Heart right ventricle (tissue), 16 donors: ENCODE data around the gene NLRC4. TPM values are rescaled to one million over a fixed set of nuclear protein-coding genes. Genes with fewer than 3 reads are reported as not detected.
"Not testable (repeated sequence)": the region's sequence is repeated elsewhere in the genome, so short reads cannot be mapped to it uniquely, and the experiment has no call there.

Experiments
- ATAC-seq, 8 donors: fragments of 200-7000 bp; cut with Tn5 transposase; one replicate each; pipeline ENCODE4 v1.9.1; 2020; ENCODE audit warnings: mild to moderate bottlenecking in 8 of 8, moderate library complexity in 8 of 8, moderate number of reproducible peaks in 1 of 8
- DNase-seq, 2 donors: peaks; one replicate each; pipeline ENCODE4 v3.0.0-alpha.2; 2020
- H3K27ac ChIP-seq, 10 donors: fragments of 200-600 bp; sonication (generic) in 2 of 10; one replicate each; pipeline versions ENCODE4 v1.5.0 to v1.8.0; 2020 to 2022; ENCODE audit warnings: mild to moderate bottlenecking in 3 of 10
- H3K27me3 ChIP-seq, 7 donors: fragments of 200-600 bp; one replicate each; pipeline ENCODE4 v1.8.0; 2021 to 2022; ENCODE audit warnings: mild to moderate bottlenecking in 2 of 7
- H3K36me3 ChIP-seq, 9 donors: fragments of 200-600 bp; sonication (generic) in 1 of 9; one replicate each; pipeline versions ENCODE4 v1.5.0 to v1.8.0; 2020 to 2022; ENCODE audit warnings: mild to moderate bottlenecking in 2 of 9
- H3K4me1 ChIP-seq, 9 donors: fragments of 200-600 bp; sonication (generic) in 1 of 9; one replicate each; pipeline versions ENCODE4 v1.5.0 to v1.8.0; 2020 to 2022; ENCODE audit warnings: mild to moderate bottlenecking in 4 of 9
- H3K4me3 ChIP-seq, 10 donors: fragments of 200-600 bp; sonication (generic) in 2 of 10; one replicate each; pipeline versions ENCODE4 v1.5.0 to v1.8.0; 2020 to 2022; ENCODE audit warnings: mild to moderate bottlenecking in 7 of 10, moderate library complexity in 2 of 10
- H3K9me3 ChIP-seq, 11 donors: fragments of 200-600 bp in 10 of 11; sonication (generic) in 2 of 11; one replicate each; pipeline versions ENCODE4 v1.5.0 to v1.8.0; 2013 to 2022; ENCODE audit warnings: mild to moderate bottlenecking in 2 of 11, control low read depth in 1 of 11, moderate library complexity in 1 of 11
- WGBS, 2 donors: extraction: QIAGEN DNeasy Blood & Tissue Kit; methylation state at CpG; one replicate each; pipeline ENCODE4 v1.1.7; 2013; ENCODE audit warnings: inconsistent platforms in 1 of 2; 5-methylcytosine and 5-hydroxymethylcytosine counted together
- intact Hi-C, 10 donors: fragments of 100-400 bp; cut with DNase I; formaldehyde crosslinking; loops; one replicate each; pipeline versions ENCODE4 v1.11.1 to v1.14.2; 2022
- polyA plus RNA-seq, 2 donors: library from polyadenylated mRNA; stranded (reverse); fragments of 200-250 nt; gene quantifications; one replicate each; pipeline ENCODE4 v1.2.3, GENCODE V29; 2013
- total RNA-seq, 10 donors: library from RNA; stranded (reverse); fragmentation: NEBNext Ultra II Directional in 3 of 10; extraction: Animal tissue kit (Norgen Biotek cat#: 25700) in 3 of 10; gene quantifications; one replicate each; pipeline versions ENCODE4 v1.2.1 to v1.2.4, GENCODE V29; 2021 to 2023
- TF ChIP-seq, protein P1 (sequence below), 9 donors: fragments of 200-600 bp; sonication (generic) in 2 of 9; IDR thresholded peaks; one replicate each; pipeline versions ENCODE4 v1.5.0 to v1.8.0; 2021 to 2022; ENCODE audit warnings: antibody characterized with exemption in 9 of 9, mild to moderate bottlenecking in 5 of 9, moderate library complexity in 1 of 9
- donor health status: Arrhythmogenic right ventricular cardiomyopathy.
- donor health status: ischemic (EF 13 %, LVEDD 7.1; RV severe dilation, severe dysfunction).
- donor health status: healthy with polysubstance abuse.
- donor health status: DM: no; HTN: yes; CAD: no.
- donor health status: DM: no; HTN: no; CAD: no.
- donor health status: ischemic (EF 25% LVEDD 6.9; RV normal size, moderate dysfunction).
- donor health status: ischemic (EF 25% LVEDD 5.7; RV mildly dilated, moderate dysfunction).
- donor health status: healthy.
- donor health status: DM: yes; HTN: yes; CAD: no.
- donor health status: Ischemic cardiomyopathy.
- donor health status: ischemic (EF 35%, LVEDD 5.7; RV mildly dilated, moderate dysfunction).
- donor health status: nonischemic (EF 11% LVEDD 7.7; RV severe dilation, severe dysfunction).
- donor health status: DM: yes; HTN: yes; CAD: no.
- donor health status: PGD.
- donor health status: ischemic (EF 29% LVEDD 5.4; RV normal size, mild dysfunction).
- donor health status: nonischemic (EF 23%, LVEDD 6.1; RV moderate dilation, normal function).

The NLRC4 gene
- total and polyA plus RNA-seq, 12 donors, result 0.38 to 3.2 (median 0.59) TPM

DNA sequence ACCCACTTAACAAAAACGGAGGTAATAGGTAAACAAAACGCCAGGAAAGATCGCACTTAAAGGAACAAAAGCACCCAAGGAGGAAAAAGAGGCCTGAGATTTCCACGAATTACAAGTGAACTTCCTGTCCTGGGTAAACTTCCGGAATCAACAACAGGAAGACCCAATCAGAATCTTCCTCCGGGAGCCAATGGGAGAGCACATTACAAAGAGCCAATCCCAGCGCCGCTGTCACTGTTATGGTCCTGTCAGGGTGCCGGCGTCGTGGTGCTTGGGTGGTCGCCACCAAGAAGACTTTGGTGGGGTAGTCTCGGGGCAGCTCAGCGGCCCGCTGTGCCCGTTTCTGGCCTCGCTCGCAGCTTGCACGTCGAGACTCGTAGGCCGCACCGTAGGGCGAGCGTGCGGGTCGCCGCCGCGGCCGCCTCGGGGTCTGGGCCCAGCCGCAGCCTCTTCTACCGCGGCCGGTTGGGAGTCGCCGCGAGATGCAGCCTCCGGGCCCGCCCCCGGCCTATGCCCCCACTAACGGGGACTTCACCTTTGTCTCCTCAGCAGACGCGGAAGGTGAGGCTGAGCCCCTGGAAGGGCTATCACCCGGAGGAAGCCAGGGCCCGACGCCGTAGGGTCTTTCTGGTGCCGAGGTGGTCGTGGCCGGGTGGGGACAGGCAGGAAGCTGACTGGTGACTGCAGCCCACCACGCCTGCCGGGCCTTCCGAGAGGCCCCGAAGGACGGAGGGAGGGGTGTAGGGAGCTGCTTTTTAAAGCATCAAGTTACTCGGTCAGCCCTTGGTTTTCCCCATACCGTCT, 13.2 kb upstream of the NLRC4 start, which contains the start of gene YIPF4:
TSS of gene YIPF4 (plus strand) at position 231 of the 804 bp plus-strand sequence. CDS start at position 483, 252 bp downstream.
- DNase-seq (peak; percentile 86 to 90), ATAC-seq (peak; percentile 97 to 100 (median 99))
- no peaks in the 10 kb centered on the region for H3K27me3 ChIP-seq
- peak within 1 kb of the TSS; percentile 67 to 95 (median 88) for H3K27ac ChIP-seq
- H3K4me3 ChIP-seq, result peak within 1 kb of the TSS; percentile 70 to 99 (median 94)
- H3K4me1 ChIP-seq, result peaks cover 0 to 45% (median 30%) of the 10 kb centered on the region in 9 donors
- TF ChIP-seq, protein P1, sequence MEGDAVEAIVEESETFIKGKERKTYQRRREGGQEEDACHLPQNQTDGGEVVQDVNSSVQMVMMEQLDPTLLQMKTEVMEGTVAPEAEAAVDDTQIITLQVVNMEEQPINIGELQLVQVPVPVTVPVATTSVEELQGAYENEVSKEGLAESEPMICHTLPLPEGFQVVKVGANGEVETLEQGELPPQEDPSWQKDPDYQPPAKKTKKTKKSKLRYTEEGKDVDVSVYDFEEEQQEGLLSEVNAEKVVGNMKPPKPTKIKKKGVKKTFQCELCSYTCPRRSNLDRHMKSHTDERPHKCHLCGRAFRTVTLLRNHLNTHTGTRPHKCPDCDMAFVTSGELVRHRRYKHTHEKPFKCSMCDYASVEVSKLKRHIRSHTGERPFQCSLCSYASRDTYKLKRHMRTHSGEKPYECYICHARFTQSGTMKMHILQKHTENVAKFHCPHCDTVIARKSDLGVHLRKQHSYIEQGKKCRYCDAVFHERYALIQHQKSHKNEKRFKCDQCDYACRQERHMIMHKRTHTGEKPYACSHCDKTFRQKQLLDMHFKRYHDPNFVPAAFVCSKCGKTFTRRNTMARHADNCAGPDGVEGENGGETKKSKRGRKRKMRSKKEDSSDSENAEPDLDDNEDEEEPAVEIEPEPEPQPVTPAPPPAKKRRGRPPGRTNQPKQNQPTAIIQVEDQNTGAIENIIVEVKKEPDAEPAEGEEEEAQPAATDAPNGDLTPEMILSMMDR (IDR thresholded peaks at IDR 0.05), result no peak
- peaks cover 0 to 28% (median 11%) of the 10 kb centered on the region in 9 donors for H3K36me3 ChIP-seq
- 0 to 1% methylated on average over 59 of the region's 59 CpGs for WGBS, 2 donors
- intact Hi-C loops, result loop anchor here in 1 of 10 donors (5.0 kb wide), 2 partner anchors 111 to 216 kb away; partner anchors contain the start of genes SLC30A6 and SPAST
- H3K9me3 ChIP-seq, result no peaks in the 10 kb centered on the region

DNA sequence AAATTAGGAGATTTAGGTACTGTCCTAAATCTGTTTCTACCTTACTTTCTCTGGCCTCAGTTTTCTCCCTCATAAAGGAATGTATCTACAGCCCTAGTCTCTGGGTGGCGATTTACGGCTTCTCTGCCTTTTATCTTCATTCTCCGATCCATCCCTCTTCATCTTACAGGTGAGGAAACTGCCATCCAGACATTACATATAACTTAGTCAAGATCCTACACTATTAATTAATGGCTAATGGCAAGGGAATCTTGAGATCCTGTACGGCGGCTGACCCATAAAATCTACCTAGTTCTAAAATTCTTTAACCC, 12.6 kb upstream of the NLRC4 start:
- H3K9me3 ChIP-seq, result no peaks in the 10 kb centered on the region
- 48 to 62% methylated on average over 5 of the region's 5 CpGs for WGBS, 2 donors
- intact Hi-C loops, result loop anchor here in 1 of 10 donors (5.0 kb wide), 2 partner anchors 110 to 215 kb away; partner anchors contain the start of genes SLC30A6 and SPAST
- ATAC-seq, result peak in 2 of 8 donors; percentile 2 to 20
- TF ChIP-seq, protein P1 (IDR thresholded peaks at IDR 0.05), result no peak
- peaks cover 0 to 44% (median 30%) of the 10 kb centered on the region in 9 donors for H3K4me1 ChIP-seq
- H3K27ac ChIP-seq, result peak overlapping the region; percentile 67 to 95 (median 88)
- peaks cover 0 to 22% (median 5%) of the 10 kb centered on the region in 9 donors for H3K36me3 ChIP-seq
- no peak for DNase-seq
- H3K27me3 ChIP-seq, result no peaks in the 10 kb centered on the region
- H3K4me3 ChIP-seq, result peak overlapping the region; percentile 70 to 99 (median 94)

DNA sequence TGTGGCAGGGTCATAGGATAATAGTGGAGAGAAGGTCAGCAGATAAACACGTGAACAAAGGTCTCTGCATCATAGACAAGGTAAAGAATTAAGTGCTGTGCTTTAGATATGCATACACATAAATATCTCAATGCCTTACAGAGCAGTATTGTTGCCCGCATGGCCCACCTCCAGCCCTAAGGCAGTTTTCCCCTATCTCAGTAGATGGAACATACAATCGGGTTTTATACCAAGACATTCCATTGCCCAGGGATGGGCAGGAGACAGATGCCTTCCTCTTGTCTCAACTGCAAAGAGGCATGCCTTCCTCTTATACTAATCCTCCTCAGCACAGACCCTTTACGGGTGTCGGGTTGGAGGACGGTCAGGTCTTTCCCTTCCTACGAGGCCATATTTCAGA, 11.1 kb upstream of the NLRC4 start:
- H3K9me3 ChIP-seq, H3K27me3 ChIP-seq, ATAC-seq, H3K36me3 ChIP-seq, H3K4me3 ChIP-seq, H3K27ac ChIP-seq, DNase-seq: not testable (repeated sequence)
- intact Hi-C loops, result loop anchor here in 1 of 10 donors (5.0 kb wide), 2 partner anchors 108 to 213 kb away; partner anchors contain the start of genes SLC30A6 and SPAST
- H3K4me1 ChIP-seq, result peaks cover 0 to 29% (median 19%) of the 10 kb centered on the region in 9 donors
- WGBS, 2 donors, result 85 to 88% methylated on average over 7 of the region's 7 CpGs

DNA sequence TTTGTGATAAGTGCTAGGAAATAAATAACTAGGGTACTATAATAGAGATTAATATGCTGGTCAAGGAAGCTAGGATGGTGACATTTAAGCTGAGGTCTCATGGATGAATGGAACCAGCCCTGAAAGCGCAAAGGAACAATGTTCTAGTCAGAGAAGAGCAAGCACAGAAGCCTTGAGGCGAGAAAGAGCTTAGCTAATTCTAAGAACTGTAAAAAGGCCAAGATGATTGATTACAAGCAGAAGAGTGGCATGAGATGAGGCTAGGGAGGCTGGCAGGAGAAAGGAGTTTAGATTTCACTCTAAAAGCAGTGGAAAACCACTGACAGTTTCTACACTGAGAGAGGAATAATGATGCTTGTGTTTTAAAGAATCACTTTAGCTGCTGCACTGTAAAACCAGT, 9.6 kb upstream of the NLRC4 start:
- peaks cover 0 to 4% (median 0%) of the 10 kb centered on the region in 7 donors for H3K27me3 ChIP-seq
- DNase-seq (no peak), ATAC-seq (no peak)
- intact Hi-C loops, result no loop called here
- TF ChIP-seq, protein P1 (IDR thresholded peaks at IDR 0.05), result no peak
- H3K9me3 ChIP-seq, result no peaks in the 10 kb centered on the region
- 86 to 94% methylated on average over 2 of the region's 2 CpGs for WGBS, 2 donors
- H3K36me3 ChIP-seq, result no peaks in the 10 kb centered on the region
- H3K4me1 ChIP-seq, result peaks cover 0 to 23% (median 9%) of the 10 kb centered on the region in 9 donors
- no peak overlapping the region for H3K27ac ChIP-seq
- no peak overlapping the region for H3K4me3 ChIP-seq
